ENCODE results near the gene LBHD1. TPM values are rescaled to one million over a fixed set of nuclear protein-coding genes. Genes with fewer than 3 reads are reported as not detected.

Gene LBHD1
- total and polyA plus RNA-seq, 7 donors = 2.0 to 12.9 (median 3.9) TPM

GRCh38 chr11:62673196-62673525, 1.1 kb upstream of the LBHD1 start:
- Histone ChIP-seq H3K4me1 (peaks cover 0 to 38% (median 34%) of the 10 kb centered on the region in 4 donors), H3K27me3 (no peaks in the 10 kb centered on the region), H3K36me3 (peaks cover 0 to 38% (median 10%) of the 10 kb centered on the region in 4 donors), H3K4me3 (no peak overlapping the region), H3K9me3 (no peaks in the 10 kb centered on the region), H3K27ac (peak overlapping the region; percentile 82 to 91 (median 88))
- intact Hi-C loops (cut with DNase I) = no loop called here
- no peak for DNase-seq
- no peak for TF ChIP-seq CTCF (IDR thresholded peaks at IDR 0.05)
- TF ChIP-seq POLR2AphosphoS5 (IDR thresholded peaks at IDR 0.05) = no peak
- TF ChIP-seq POLR2A (IDR thresholded peaks at IDR 0.05) = no peak
- no peak for TF ChIP-seq EP300 (IDR thresholded peaks at IDR 0.05)
- WGBS, 2 donors = 59 to 85% methylated on average over 2 of the region's 2 CpGs

GRCh38 chr11:62671236-62671607, 845 bp downstream of the LBHD1 start:
- Histone ChIP-seq H3K4me1 (peaks cover 0 to 46% (median 44%) of the 10 kb centered on the region in 4 donors), H3K36me3 (peaks cover 0 to 34% (median 2%) of the 10 kb centered on the region in 4 donors), H3K9me3 (no peaks in the 10 kb centered on the region), H3K4me3 (peak overlapping the region; percentile 57 to 87 (median 74)), H3K27me3 (no peaks in the 10 kb centered on the region), H3K27ac (peak overlapping the region; percentile 82 to 91 (median 88))
- no peak for DNase-seq
- no peak for TF ChIP-seq EP300 (IDR thresholded peaks at IDR 0.05)
- 0 to 1% methylated on average over 17 of the region's 17 CpGs for WGBS, 2 donors
- intact Hi-C loops (cut with DNase I) = no loop called here

DNA sequence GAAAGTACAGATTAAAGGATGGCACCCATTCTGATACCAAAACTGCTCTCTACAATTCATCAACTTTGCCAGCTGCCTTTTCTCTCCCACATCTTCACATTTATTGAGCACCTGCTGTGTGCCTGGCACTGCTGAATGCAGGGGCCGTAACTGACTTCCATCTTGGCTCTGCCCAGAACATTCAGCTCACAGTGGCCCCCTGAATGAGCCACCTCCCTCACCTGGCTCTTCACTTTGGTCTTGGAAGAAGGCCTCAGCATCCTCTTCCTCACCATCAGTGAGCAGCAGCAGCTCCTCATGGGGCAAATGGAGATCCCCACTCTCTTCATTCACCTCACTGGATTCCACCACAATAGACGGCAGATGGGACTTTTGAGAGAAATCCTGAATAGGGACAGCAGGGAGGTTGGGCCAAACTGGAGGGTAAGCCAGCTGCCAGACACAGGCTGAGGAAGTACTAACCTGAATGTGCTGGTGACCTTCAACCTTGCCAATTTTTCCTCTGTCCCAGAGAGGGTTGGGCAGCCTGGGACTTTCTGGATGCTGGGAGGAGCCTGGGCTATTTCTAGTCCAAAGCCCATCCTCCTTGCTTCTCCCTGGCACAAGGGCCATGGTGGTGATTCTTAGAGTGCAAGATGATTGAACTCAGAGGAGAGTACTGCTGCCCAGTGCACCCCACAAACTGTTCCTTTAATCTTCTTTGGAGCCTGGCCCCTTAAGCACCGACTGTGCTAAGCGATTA, 2.5 kb downstream of the LBHD1 start:
- intact Hi-C loops (cut with DNase I) = loop anchor here (5.0 kb wide), 2 partner anchors 38 to 57 kb away; partner anchors contain the start of genes BSCL2, EML3, GNG3 and ROM1
- no peak for DNase-seq
- WGBS, 2 donors = 54 to 77% methylated on average over 4 of the region's 4 CpGs
- H3K9me3 ChIP-seq = no peaks in the 10 kb centered on the region
- no peak overlapping the region for H3K27ac ChIP-seq
- peaks cover 0 to 22% (median 0%) of the 10 kb centered on the region in 4 donors for H3K36me3 ChIP-seq
- no peak overlapping the region for H3K4me3 ChIP-seq
- peaks cover 0 to 52% (median 49%) of the 10 kb centered on the region in 4 donors for H3K4me1 ChIP-seq
- no peaks in the 10 kb centered on the region for H3K27me3 ChIP-seq
- TF ChIP-seq CTCF (IDR thresholded peaks at IDR 0.05) (no peak), POLR2A (IDR thresholded peaks at IDR 0.05) (no peak), POLR2AphosphoS5 (IDR thresholded peaks at IDR 0.05) (no peak), EP300 (IDR thresholded peaks at IDR 0.05) (no peak)

DNA sequence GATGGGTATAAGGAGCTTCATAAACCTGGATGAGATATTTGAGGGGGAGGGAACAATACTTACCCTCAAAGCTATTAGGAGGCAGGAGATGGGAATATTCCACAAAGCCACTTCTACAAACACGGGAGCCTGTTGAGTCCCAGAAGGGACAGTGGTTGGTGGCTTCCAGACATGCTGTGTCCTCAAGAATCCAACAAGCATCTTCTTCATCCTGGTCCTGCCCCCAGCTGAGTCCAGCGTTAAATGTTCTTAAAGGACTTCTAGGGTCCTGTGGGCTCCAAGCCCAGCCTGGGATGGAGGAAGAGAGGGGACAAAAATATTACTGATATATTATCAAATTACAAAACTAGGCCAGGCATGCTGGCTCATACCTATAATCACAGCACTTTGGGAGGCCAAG, 4.6 kb downstream of the LBHD1 start:
- Histone ChIP-seq H3K4me3 (no peak overlapping the region), H3K4me1 (peaks cover 0 to 53% (median 48%) of the 10 kb centered on the region in 4 donors), H3K36me3 (peaks cover 0 to 22% (median 7%) of the 10 kb centered on the region in 4 donors), H3K9me3 (no peaks in the 10 kb centered on the region), H3K27ac (peak overlapping the region in 2 of 4 donors; percentile 39 to 97), H3K27me3 (no peaks in the 10 kb centered on the region)
- TF ChIP-seq CTCF (IDR thresholded peaks at IDR 0.05) = no peak
- no peak for TF ChIP-seq POLR2A (IDR thresholded peaks at IDR 0.05)
- no peak for TF ChIP-seq EP300 (IDR thresholded peaks at IDR 0.05)
- TF ChIP-seq POLR2AphosphoS5 (IDR thresholded peaks at IDR 0.05) = no peak
- intact Hi-C loops (cut with DNase I) = loop anchor here (5.0 kb wide), 2 partner anchors 40 to 55 kb away; partner anchors contain the start of genes BSCL2, EML3, GNG3 and ROM1
- WGBS, 2 donors = 72 to 80% methylated on average over 2 of the region's 2 CpGs
- no peak for DNase-seq

- DNase-seq = no peak
- Histone ChIP-seq H3K4me3 (peak overlapping the region; percentile 74 to 89 (median 86)), H3K36me3 (peaks cover 0 to 28% (median 8%) of the 10 kb centered on the region in 4 donors), H3K27ac (peak overlapping the region; percentile 91 to 97 (median 94)), H3K9me3 (no peaks in the 10 kb centered on the region), H3K27me3 (no peaks in the 10 kb centered on the region), H3K4me1 (peaks cover 0 to 50% (median 44%) of the 10 kb centered on the region in 4 donors)
- WGBS, 2 donors = 27 to 56% methylated on average over 16 of the region's 16 CpGs
- intact Hi-C loops (cut with DNase I) = loop anchor here (5.0 kb wide), 2 partner anchors 41 to 54 kb away; partner anchors contain the start of genes BSCL2, EML3, GNG3 and ROM1
- TF ChIP-seq EP300 (IDR thresholded peaks at IDR 0.05) = no peak
- no peak for TF ChIP-seq POLR2AphosphoS5 (IDR thresholded peaks at IDR 0.05)
- TF ChIP-seq CTCF (IDR thresholded peaks at IDR 0.05) = no peak
- no peak for TF ChIP-seq POLR2A (IDR thresholded peaks at IDR 0.05)
Measured at GRCh38 chr11:62666259-62666926, 5.7 kb downstream of the LBHD1 start.

Data from sigmoid colon (tissue), 7 donors.